ENCODE results near the gene PHF21A. TPM values are rescaled to one million over a fixed set of nuclear protein-coding genes. Genes with fewer than 3 reads are reported as not detected.
"Not testable (repeated sequence)": the region's sequence is repeated elsewhere in the genome, so short reads cannot be mapped to it uniquely, and the experiment has no call there.

Gene PHF21A
- total and polyA plus RNA-seq, 2 experiments from 2014 or later: 24.6 to 30.4 TPM

DNA sequence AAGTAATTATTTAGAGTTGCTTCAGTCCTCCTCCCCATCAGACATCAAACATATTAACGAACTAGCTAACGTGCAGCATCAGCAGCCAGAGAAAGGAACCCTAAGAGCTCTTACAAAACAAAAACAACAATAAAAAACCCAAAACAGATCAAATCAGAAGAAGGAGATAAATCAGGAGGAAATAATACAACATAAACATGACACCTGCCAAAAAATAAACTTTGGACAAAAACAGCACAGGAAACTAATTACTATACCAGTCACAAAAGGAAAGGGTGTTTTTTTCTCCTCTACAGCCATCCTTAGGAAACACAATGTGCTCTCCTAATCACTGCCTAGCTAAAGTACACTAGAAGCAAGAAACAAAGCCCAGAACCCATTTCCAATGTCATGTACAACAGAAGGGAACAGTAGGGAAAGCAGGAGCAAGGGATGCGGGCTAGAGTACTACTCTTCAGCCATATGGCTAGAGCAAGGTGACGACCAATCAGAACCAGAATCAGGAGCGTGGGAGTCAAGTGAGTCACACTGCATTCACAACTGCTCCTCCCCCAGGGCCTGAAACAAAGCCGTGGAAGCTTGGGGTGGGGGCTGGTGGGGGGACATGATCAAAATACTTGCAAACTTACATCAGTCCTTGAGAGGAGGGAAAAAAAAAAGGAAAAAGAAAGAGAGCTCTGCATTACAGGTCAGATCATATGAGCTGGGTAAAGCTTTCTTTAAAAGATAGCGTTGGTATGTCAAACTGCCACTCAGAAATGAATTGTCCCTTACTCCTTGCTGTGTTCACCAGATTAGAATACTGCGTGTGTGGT lies 138.4 kb downstream of the PHF21A start:
- H3K36me3 ChIP-seq (replicated peaks; ENCODE audit: insufficient read depth, low read depth): no peaks in the 10 kb centered on the region
- TF ChIP-seq, protein P1, sequence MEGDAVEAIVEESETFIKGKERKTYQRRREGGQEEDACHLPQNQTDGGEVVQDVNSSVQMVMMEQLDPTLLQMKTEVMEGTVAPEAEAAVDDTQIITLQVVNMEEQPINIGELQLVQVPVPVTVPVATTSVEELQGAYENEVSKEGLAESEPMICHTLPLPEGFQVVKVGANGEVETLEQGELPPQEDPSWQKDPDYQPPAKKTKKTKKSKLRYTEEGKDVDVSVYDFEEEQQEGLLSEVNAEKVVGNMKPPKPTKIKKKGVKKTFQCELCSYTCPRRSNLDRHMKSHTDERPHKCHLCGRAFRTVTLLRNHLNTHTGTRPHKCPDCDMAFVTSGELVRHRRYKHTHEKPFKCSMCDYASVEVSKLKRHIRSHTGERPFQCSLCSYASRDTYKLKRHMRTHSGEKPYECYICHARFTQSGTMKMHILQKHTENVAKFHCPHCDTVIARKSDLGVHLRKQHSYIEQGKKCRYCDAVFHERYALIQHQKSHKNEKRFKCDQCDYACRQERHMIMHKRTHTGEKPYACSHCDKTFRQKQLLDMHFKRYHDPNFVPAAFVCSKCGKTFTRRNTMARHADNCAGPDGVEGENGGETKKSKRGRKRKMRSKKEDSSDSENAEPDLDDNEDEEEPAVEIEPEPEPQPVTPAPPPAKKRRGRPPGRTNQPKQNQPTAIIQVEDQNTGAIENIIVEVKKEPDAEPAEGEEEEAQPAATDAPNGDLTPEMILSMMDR (IDR thresholded peaks at IDR 0.05; ENCODE audit: poor library complexity): no peak
- TF ChIP-seq EZH2 (IDR thresholded peaks at IDR 0.05; ENCODE audit: borderline replicate concordance): no peak
- TF ChIP-seq EZH2phosphoT487 (IDR thresholded peaks at IDR 0.05; ENCODE audit: low read depth, severe bottlenecking, unreplicated experiment): no peak
- 45% methylated on average over 8 of the region's 8 CpGs for WGBS (ENCODE audit: low lambda C conversion rate, missing lambda C conversion rate)
- H3K79me2 ChIP-seq: peaks cover 49% of the 10 kb centered on the region
- H2AFZ ChIP-seq: no peak overlapping the region
- no peaks in the 10 kb centered on the region for H3K27me3 ChIP-seq
- peak overlapping the region; percentile 35 for H3K27ac ChIP-seq
- no peaks in the 10 kb centered on the region for H3K9me2 ChIP-seq (replicated peaks; ENCODE audit: insufficient read depth)
- H3K4me1 ChIP-seq (ENCODE audit: insufficient read depth): peaks cover 7% of the 10 kb centered on the region
- peaks cover 26% of the 10 kb centered on the region for H4K20me1 ChIP-seq (ENCODE audit: insufficient read depth, poor library complexity, severe bottlenecking)
- peak overlapping the region; percentile 49 for H3K4me2 ChIP-seq
- peak; percentile 69 for DNase-seq (ENCODE audit: low spot score)
- no peak overlapping the region for H3K4me3 ChIP-seq
- H3K9me3 ChIP-seq (ENCODE audit: low read depth): no peaks in the 10 kb centered on the region

DNA sequence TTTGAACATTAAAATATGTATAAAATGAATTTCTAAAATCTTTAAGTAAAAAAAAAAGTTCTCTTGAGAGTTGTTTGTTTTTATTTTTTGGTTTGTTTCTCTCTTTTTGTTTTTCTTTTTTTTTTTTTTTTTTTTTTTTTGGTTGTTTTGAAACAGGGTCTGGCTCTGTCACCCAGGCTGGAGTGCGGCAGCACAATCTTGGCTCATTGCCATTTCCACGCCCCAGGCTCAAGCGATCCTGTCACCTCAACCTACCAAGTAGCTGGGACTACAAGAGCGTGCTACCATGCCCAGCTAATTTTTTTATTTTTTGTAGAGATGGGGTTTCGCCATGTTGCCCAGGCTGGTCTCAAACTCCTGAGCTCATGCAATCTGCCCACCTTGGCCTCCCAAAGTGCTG lies 139.4 kb downstream of the PHF21A start:
- H3K27me3 ChIP-seq; H3K4me3 ChIP-seq; H3K27ac ChIP-seq; H3K36me3 ChIP-seq (replicated peaks; ENCODE audit: insufficient read depth, low read depth); H3K9me2 ChIP-seq (replicated peaks; ENCODE audit: insufficient read depth); H3K4me1 ChIP-seq (ENCODE audit: insufficient read depth); H3K9me3 ChIP-seq (ENCODE audit: low read depth); H2AFZ ChIP-seq; H3K4me2 ChIP-seq; DNase-seq (ENCODE audit: low spot score): not testable (repeated sequence)
- H4K20me1 ChIP-seq (ENCODE audit: insufficient read depth, poor library complexity, severe bottlenecking): peaks cover 26% of the 10 kb centered on the region
- WGBS (ENCODE audit: low lambda C conversion rate, missing lambda C conversion rate): 96% methylated on average over 5 of the region's 5 CpGs
- H3K79me2 ChIP-seq: peaks cover 43% of the 10 kb centered on the region

DNA sequence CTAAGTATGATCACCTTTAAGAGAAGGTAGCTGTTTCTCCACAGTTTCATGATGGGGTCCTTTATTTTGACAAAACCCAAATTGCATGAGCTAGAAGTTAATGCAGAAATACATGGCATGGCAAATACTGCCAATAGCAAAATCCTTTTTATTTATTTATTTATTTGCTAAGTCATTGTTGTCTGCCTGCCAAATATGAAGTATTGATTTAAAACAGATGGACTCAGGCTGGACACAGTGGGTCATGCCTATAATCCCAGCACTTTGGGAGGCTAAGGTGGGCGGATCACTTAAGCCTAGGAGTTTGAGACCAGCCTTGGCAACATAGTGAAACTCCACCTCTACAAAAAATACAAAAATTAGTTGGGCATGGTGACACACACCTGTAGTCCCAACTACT lies 146.4 kb downstream of the PHF21A start:
- Histone ChIP-seq H4K20me1 (ENCODE audit: insufficient read depth, poor library complexity, severe bottlenecking) (no peaks in the 10 kb centered on the region), H3K4me1 (ENCODE audit: insufficient read depth) (no peaks in the 10 kb centered on the region), H3K36me3 (replicated peaks; ENCODE audit: insufficient read depth, low read depth) (no peaks in the 10 kb centered on the region), H3K9me3 (ENCODE audit: low read depth) (no peaks in the 10 kb centered on the region), H3K9me2 (replicated peaks; ENCODE audit: insufficient read depth) (no peaks in the 10 kb centered on the region), H3K27ac (no peak overlapping the region), H3K79me2 (peaks cover 6% of the 10 kb centered on the region), H3K4me2 (no peak overlapping the region), H3K4me3 (no peak overlapping the region), H3K27me3 (no peaks in the 10 kb centered on the region), H2AFZ (no peak overlapping the region)
- TF ChIP-seq EZH2phosphoT487 (IDR thresholded peaks at IDR 0.05; ENCODE audit: low read depth, severe bottlenecking, unreplicated experiment): no peak
- TF ChIP-seq, protein P1 (IDR thresholded peaks at IDR 0.05; ENCODE audit: poor library complexity): no peak
- TF ChIP-seq EZH2 (IDR thresholded peaks at IDR 0.05; ENCODE audit: borderline replicate concordance): no peak
- DNase-seq (ENCODE audit: low spot score): no peak
- 92% methylated on average over 1 of the region's 1 CpG for WGBS (ENCODE audit: low lambda C conversion rate, missing lambda C conversion rate)

DNA sequence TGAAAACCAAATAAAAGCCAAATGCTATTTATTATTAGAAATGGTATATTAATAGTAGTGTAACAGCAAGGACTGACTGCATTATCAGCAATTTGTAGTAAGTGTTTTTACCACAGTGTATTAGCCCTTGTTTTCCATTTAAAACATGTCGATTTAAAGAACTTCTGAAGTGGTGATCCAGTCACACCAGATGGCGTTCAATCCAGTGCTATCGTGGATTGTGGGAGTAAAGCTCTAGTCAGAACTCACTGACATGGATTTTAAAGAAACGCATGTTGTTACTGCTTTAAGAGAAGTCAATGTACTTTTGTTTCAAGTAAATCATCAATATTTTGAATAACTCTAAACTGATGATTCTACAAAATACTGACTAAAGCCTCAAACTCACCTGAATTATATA lies 147.7 kb downstream of the PHF21A start:
- no peaks in the 10 kb centered on the region for H3K36me3 ChIP-seq (replicated peaks; ENCODE audit: insufficient read depth, low read depth)
- TF ChIP-seq, protein P1 (IDR thresholded peaks at IDR 0.05; ENCODE audit: poor library complexity): no peak
- TF ChIP-seq EZH2 (IDR thresholded peaks at IDR 0.05; ENCODE audit: borderline replicate concordance) (no peak), EZH2phosphoT487 (IDR thresholded peaks at IDR 0.05; ENCODE audit: low read depth, severe bottlenecking, unreplicated experiment) (no peak)

More for the DNA sequence above, 147.7 kb downstream of the PHF21A start:
- Histone ChIP-seq H3K79me2 (no peaks in the 10 kb centered on the region), H3K27me3 (no peaks in the 10 kb centered on the region), H3K4me1 (ENCODE audit: insufficient read depth) (no peaks in the 10 kb centered on the region), H3K27ac (no peak overlapping the region), H4K20me1 (ENCODE audit: insufficient read depth, poor library complexity, severe bottlenecking) (no peaks in the 10 kb centered on the region), H3K9me3 (ENCODE audit: low read depth) (no peaks in the 10 kb centered on the region), H3K9me2 (replicated peaks; ENCODE audit: insufficient read depth) (no peaks in the 10 kb centered on the region), H3K4me3 (no peak overlapping the region), H3K4me2 (no peak overlapping the region), H2AFZ (no peak overlapping the region)
- DNase-seq (ENCODE audit: low spot score): no peak
- WGBS (ENCODE audit: low lambda C conversion rate, missing lambda C conversion rate): 86% methylated on average over 4 of the region's 4 CpGs
